HPDE6-E6E7 (cell line): Measurements from ENCODE around the gene ZNF814.
"Not testable (repeated sequence)": the region's sequence is repeated elsewhere in the genome, so short reads cannot be mapped to it uniquely, and the experiment has no call there.

ENCODE experiments used
- DNase-seq: peaks from one replicate; pipeline ENCODE4 v3.0.0; 2011; ENCODE audit warnings: missing footprints; ENCODE audit errors: extremely low spot score

ZNF814 gene

GRCh38 chr19:57816652-57817051 lies 72.2 kb downstream of the ZNF814 start:
- DNase-seq = no peak

DNA sequence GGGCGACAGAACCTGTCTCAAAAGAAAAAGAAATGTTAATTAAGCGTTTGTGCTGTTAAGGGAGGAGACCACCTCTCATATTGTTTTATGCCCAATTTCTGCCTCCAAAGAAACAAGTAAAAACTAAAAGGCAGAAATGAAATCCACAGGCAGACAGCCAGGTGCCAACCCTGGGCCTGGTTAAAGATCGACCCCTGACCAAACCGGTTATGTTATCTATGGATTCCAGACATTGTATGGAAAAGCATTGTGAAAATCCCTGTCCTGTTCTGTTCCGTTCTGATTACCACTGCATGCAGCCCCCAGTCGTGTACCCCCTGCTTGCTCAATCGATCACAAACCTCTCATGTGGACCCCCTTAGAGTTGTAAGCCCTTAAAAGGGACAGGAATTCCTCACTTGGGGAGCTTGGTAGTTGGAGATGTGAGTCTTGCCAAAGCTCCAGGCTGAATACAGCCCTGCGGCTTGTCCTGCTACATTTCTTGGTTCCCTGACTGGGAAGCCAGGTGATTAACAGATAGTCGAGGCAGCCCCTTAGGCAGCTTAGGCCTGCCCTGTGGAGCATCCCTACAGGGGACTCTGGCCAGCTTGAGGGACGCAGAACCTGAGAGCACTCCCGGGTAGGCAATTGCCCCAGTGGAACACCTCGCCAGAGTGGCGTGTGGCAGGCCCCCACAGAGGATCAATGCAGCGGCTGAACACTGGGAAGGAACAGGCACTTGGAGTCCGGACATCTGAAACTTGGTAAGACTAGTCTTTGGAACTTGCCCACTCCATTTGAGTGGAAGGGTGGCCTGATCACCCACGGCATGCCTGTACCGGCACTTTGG lies 73.4 kb downstream of the ZNF814 start:
- DNase-seq = no peak

- peak; percentile 89 for DNase-seq
Measured at GRCh38 chr19:57814505-57815246, 74.2 kb downstream of the ZNF814 start, which contains the start of gene ZNF552. Gene ZNF552, minus strand, starts transcription at chr19:57814913. Its CDS starts 170 bp downstream, at chr19:57814743.

DNA sequence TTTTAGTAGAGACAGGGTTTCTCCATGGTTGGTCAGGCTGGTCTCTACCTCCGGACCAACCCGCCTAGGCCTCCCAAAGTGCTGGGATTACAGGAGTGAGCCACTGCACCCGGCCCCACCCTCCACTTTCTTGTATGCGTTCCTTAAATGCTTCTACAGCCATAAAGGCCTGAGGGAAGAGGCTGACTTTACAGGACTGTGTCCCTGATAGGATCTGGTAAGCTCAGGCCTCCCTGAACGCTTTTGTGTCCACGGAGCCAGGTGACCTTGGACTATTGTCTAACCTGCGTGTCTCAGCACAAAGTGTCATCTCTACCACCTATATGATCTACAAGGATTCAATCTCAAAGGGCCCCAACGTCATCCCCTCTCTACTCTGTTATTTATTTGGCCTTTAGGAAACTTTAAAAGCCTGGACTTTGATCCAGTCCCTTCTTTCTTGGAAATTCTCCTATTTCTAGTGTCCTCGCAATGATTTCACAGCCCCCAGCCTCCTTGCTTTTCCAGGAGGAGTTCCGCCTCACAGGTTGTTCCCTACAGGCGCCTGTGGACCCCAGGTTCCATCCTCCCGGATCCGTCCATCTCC lies 74.8 kb downstream of the ZNF814 start:
- DNase-seq = no peak

- not testable (repeated sequence) for DNase-seq
Measured at GRCh38 chr19:57812975-57813820, 75.6 kb downstream of the ZNF814 start.

GRCh38 chr19:57812226-57812625 lies 76.6 kb downstream of the ZNF814 start:
- no peak for DNase-seq

GRCh38 chr19:57810410-57811295 lies 78.2 kb downstream of the ZNF814 start:
- DNase-seq = not testable (repeated sequence)

DNA sequence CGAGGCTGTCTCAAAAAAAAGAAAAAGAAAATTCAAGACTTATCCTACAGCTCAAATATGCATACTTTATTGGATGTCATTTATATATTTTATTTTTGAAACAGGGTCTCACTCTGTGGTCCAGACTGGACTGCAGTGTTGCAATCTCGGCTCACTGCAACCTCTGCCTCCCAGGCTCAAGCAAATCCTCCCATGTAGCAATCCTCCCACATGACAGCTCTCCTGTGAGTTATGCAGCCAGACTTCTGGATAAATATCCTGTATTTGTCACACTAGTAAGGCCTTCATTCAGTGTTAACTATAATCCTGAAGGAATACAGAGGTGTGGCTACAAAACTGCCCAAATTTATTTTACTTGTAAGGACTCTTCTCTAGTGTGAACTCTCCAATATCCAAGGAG lies 81.3 kb downstream of the ZNF814 start:
- no peak for DNase-seq

DNA sequence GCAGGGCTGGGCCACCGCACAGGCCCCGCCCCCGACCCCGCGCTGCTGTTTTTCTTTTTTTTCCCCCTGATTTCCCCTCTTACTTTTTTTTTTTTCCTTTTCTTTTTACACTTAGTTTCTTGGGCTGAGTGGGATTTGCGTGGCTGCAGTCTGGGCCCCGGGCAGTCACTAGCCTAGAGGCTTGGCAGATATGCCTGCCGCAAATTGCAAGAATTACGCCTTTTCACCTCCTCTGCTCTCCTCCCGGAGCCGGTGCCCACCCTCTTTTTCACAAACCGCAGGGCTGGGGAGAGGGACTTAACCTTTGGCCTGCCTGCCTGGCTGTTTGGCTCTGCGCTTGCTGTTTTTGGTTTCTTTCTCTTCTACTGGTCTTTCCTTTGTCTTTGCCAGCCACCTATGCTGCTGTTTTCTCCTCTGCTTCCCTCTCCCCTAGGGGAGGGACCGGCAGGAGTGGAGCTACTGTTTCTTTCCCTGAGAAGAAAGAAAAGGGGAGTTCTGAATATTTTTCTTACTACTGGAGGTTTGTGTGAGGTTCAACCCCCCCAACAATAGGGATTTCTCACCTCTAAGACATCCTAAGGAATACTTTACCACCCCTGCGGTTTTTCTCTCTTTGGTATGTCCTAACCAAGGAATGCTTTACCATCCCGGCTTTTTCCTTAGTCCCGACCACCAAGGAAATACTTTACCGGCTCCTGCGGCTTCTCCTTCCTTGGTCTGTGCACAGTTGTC lies 85.1 kb downstream of the ZNF814 start:
- DNase-seq = no peak

DNA sequence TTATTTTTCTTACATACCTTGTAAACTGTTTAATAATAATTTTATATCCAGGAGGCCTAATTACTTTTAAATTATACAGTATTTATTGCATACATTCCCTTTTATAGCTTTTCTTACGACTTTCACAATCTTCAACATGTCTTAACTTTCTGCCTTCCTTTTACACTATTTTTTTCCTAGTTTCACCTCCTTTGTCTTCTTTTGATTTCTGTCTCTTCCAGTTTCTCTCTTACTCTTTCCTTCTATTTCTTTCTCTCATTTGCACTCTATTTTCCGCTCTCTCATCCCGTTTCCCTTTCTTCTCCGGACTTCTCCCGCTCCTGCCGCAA lies 85.6 kb downstream of the ZNF814 start:
- DNase-seq = no peak

- DNase-seq = no peak
Measured at GRCh38 chr19:57802269-57802668, 86.6 kb downstream of the ZNF814 start.

DNA sequence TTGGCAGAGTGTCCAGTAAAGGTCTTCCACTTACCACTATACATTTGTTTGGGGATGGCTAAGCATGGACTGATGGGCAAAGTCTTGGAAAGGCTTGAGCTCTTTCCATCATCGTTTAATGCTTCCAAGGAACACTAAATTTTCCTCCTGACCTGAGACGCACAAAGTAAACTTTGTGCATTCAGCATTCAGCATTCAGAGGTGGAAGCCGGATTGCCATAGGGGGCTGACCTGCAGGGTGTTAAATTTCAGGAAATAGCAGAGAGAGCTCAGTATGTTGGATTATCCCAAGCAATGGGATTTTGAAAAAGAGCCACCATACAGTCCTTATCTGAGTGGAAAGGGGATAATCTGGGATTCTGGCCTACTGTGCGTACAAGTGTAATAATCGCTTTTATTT lies 88.1 kb downstream of the ZNF814 start:
- no peak for DNase-seq
